ENCODE measurements around the gene ROBO1. TPM values are rescaled to one million over a fixed set of nuclear protein-coding genes. Genes with fewer than 3 reads are reported as not detected.

The ROBO1 gene
- total RNA-seq, 2 donors from 2014 or later: 7.6 to 19.7 TPM

GRCh38 chr3:79410617-79411016 lies 357.2 kb downstream of the ROBO1 start:
- TF ChIP-seq CTCF (IDR thresholded peaks at IDR 0.05): no peak
- no peak for DNase-seq (ENCODE audit: low spot score)
- Histone ChIP-seq H3K4me1 (no peaks in the 10 kb centered on the region), H3K36me3 (no peaks in the 10 kb centered on the region), H3K9me3 (no peaks in the 10 kb centered on the region), H3K4me3 (no peak overlapping the region), H3K27ac (no peak overlapping the region), H3K27me3 (no peaks in the 10 kb centered on the region)

- no peak for TF ChIP-seq CTCF (IDR thresholded peaks at IDR 0.05)
- H3K4me1 ChIP-seq: no peaks in the 10 kb centered on the region
- no peaks in the 10 kb centered on the region for H3K27me3 ChIP-seq
- H3K27ac ChIP-seq: no peak overlapping the region
- H3K9me3 ChIP-seq: no peaks in the 10 kb centered on the region
- H3K4me3 ChIP-seq: no peak overlapping the region
- no peak for DNase-seq (ENCODE audit: low spot score)
- no peaks in the 10 kb centered on the region for H3K36me3 ChIP-seq
These were observed 357.7 kb downstream of the ROBO1 start for GRCh38 chr3:79410136-79410535.

GRCh38 chr3:79406175-79406574 lies 361.6 kb downstream of the ROBO1 start:
- Histone ChIP-seq H3K36me3 (no peaks in the 10 kb centered on the region), H3K4me1 (no peaks in the 10 kb centered on the region), H3K27me3 (no peaks in the 10 kb centered on the region), H3K4me3 (no peak overlapping the region), H3K9me3 (no peaks in the 10 kb centered on the region), H3K27ac (no peak overlapping the region)
- no peak for TF ChIP-seq CTCF (IDR thresholded peaks at IDR 0.05)
- no peak for DNase-seq (ENCODE audit: low spot score)

GRCh38 chr3:79405183-79405582 lies 362.6 kb downstream of the ROBO1 start:
- Histone ChIP-seq H3K27ac (no peak overlapping the region), H3K27me3 (no peaks in the 10 kb centered on the region), H3K4me1 (no peaks in the 10 kb centered on the region), H3K9me3 (no peaks in the 10 kb centered on the region), H3K4me3 (no peak overlapping the region), H3K36me3 (no peaks in the 10 kb centered on the region)
- TF ChIP-seq CTCF (IDR thresholded peaks at IDR 0.05): no peak
- DNase-seq (ENCODE audit: low spot score): no peak

GRCh38 chr3:79396595-79396994 lies 371.2 kb downstream of the ROBO1 start:
- no peaks in the 10 kb centered on the region for H3K9me3 ChIP-seq
- no peaks in the 10 kb centered on the region for H3K4me1 ChIP-seq
- no peaks in the 10 kb centered on the region for H3K36me3 ChIP-seq
- no peak for DNase-seq (ENCODE audit: low spot score)
- H3K27ac ChIP-seq: no peak overlapping the region
- no peak overlapping the region for H3K4me3 ChIP-seq
- no peak for TF ChIP-seq CTCF (IDR thresholded peaks at IDR 0.05)
- H3K27me3 ChIP-seq: no peaks in the 10 kb centered on the region

- Histone ChIP-seq H3K36me3 (no peaks in the 10 kb centered on the region), H3K27ac (no peak overlapping the region), H3K27me3 (no peaks in the 10 kb centered on the region), H3K4me3 (no peak overlapping the region), H3K4me1 (no peaks in the 10 kb centered on the region), H3K9me3 (no peaks in the 10 kb centered on the region)
- DNase-seq (ENCODE audit: low spot score): no peak
- TF ChIP-seq CTCF (IDR thresholded peaks at IDR 0.05): no peak
These were observed 375.3 kb downstream of the ROBO1 start for GRCh38 chr3:79392479-79392878.

Measured in right atrium auricular region (tissue), 2 donors.